Central memory CD8-positive, alpha-beta T cell (primary cell): Measurements from ENCODE around the gene TREH.

Experiments used
- ATAC-seq: fragments of 150-1000 bp; cut with Tn5 transposase; replicated peaks from 2 replicates; pipeline ENCODE4 v1.10.0; 2022; ENCODE audit warnings: mild to moderate bottlenecking, moderate FRiP score, moderate number of reproducible peaks; ENCODE audit not compliant: poor library complexity, severe bottlenecking; ENCODE audit errors: extremely low read depth
- DNase-seq, 2 donors: peaks; one replicate each; pipeline ENCODE4 v3.0.0; 2021; ENCODE audit warnings: low spot score in 2 of 2
- H3K27ac Mint-ChIP-seq: one replicate; pipeline ENCODE4 v1.8.0; 2022; ENCODE audit warnings: low read depth, mild to moderate bottlenecking, moderate library complexity, mixed read lengths
- H3K27me3 Mint-ChIP-seq: one replicate; pipeline ENCODE4 v1.8.0; 2022; ENCODE audit warnings: mixed read lengths
- H3K36me3 Mint-ChIP-seq: one replicate; pipeline ENCODE4 v1.8.0; 2022; ENCODE audit warnings: mild to moderate bottlenecking, moderate library complexity, mixed read lengths; ENCODE audit not compliant: insufficient read depth
- H3K4me1 Mint-ChIP-seq: one replicate; pipeline ENCODE4 v1.8.0; 2022; ENCODE audit warnings: mixed read lengths
- H3K4me3 Mint-ChIP-seq: one replicate; pipeline ENCODE4 v1.8.0; 2022; ENCODE audit warnings: mild to moderate bottlenecking, moderate library complexity, mixed read lengths
- H3K9me3 Mint-ChIP-seq: one replicate; pipeline ENCODE4 v1.8.0; 2022; ENCODE audit warnings: mixed read lengths

TREH gene

DNA sequence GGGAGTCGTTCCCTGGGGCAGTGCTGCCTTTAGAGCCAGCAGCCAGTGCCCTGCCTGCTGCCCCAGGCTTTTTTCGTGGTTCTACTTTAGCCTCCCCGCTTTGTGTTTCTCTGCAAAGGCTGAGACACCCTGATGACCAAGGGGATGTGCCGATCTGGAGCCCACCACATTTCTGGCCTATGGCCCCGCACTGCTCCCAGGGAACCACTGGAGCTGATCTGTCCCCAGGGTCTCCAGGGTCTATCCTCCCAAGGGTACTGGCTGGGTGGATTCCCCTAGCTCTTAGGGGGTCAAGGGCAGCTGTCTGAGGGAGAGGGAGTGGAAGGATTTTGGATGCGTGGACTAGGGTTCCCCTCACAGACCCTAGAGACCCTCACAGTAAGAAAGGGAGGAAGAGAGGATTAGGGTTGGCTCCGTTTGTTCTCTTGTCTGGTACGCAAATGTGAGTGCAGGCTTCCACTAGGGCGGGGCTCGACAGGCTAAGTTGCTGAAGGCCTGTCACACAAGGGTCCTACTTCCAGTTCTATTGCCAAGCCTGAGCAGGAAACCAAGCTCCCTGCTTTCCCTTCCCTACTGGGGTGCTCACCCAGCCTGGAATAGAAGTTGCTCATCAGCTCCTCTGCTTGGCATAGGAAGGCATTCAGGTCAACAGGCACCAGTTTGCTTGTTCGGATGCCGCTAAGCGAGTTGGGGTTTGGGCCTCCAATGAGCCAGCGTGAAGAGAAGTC is 19.3 kb downstream of the TREH start:
- H3K27me3 Mint-ChIP-seq, result no peaks in the 10 kb centered on the region
- H3K36me3 Mint-ChIP-seq, result no peaks in the 10 kb centered on the region
- peaks cover 6% of the 10 kb centered on the region for H3K4me1 Mint-ChIP-seq
- no peak overlapping the region for H3K4me3 Mint-ChIP-seq
- no peak overlapping the region for H3K27ac Mint-ChIP-seq
- no peak for ATAC-seq
- H3K9me3 Mint-ChIP-seq, result no peaks in the 10 kb centered on the region
- DNase-seq, result no peak

- H3K4me3 Mint-ChIP-seq, result no peak overlapping the region
- peak; percentile 97 for ATAC-seq
- H3K27ac Mint-ChIP-seq, result no peak overlapping the region
- no peaks in the 10 kb centered on the region for H3K27me3 Mint-ChIP-seq
- H3K9me3 Mint-ChIP-seq, result no peaks in the 10 kb centered on the region
- no peaks in the 10 kb centered on the region for H3K36me3 Mint-ChIP-seq
- H3K4me1 Mint-ChIP-seq, result peaks cover 6% of the 10 kb centered on the region
- DNase-seq, result peak; percentile 83 to 88
Measured at GRCh38 chr11:118659314-118659952, 20.0 kb downstream of the TREH start.

DNA sequence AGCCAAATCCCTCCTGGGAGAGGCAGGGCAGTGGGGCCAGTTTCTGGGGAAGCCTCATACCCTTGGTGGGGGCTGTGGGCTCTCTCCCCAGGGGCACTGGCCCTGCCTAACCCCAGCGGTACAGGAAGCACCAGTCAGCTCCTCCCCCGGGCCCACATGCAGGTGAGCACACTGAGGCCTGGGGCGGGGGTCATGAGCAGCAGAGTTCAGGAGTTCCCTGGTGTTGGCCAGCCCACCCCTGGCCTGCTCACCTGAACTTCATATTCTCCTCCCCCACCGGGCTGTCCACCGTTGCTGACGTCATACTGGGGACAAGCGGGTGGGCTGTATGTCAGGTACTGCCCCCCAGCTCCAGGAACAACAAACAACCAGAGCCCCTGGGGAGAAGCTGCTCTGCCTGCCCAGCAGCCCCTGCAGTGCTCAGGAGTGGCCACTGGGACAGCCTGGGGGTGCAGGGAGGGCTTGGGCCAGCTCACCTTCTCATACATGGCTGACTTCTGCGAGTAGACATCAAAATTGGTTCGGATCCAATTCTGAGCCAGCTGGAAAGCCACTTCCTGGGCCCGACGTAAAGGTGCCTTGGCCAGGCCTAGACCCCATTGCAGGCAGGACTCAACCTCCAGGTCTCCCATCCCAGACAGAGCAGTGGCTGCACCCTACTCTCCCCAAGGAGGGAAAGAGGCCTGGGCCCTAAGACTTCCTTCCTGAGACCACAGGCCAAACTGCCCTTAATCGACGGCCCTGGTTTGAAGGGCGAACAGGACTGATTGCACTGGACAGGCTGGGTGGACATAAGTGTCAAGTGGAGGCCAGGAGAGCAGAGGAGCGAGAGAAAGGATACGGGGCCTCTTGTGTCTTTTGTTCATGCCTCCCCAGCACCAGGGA is 20.8 kb downstream of the TREH start:
- Mint-ChIP-seq H3K27ac (no peak overlapping the region), H3K4me1 (peaks cover 6% of the 10 kb centered on the region), H3K36me3 (no peaks in the 10 kb centered on the region), H3K9me3 (no peaks in the 10 kb centered on the region), H3K27me3 (no peaks in the 10 kb centered on the region), H3K4me3 (no peak overlapping the region)
- no peak for ATAC-seq
- DNase-seq, result no peak

DNA sequence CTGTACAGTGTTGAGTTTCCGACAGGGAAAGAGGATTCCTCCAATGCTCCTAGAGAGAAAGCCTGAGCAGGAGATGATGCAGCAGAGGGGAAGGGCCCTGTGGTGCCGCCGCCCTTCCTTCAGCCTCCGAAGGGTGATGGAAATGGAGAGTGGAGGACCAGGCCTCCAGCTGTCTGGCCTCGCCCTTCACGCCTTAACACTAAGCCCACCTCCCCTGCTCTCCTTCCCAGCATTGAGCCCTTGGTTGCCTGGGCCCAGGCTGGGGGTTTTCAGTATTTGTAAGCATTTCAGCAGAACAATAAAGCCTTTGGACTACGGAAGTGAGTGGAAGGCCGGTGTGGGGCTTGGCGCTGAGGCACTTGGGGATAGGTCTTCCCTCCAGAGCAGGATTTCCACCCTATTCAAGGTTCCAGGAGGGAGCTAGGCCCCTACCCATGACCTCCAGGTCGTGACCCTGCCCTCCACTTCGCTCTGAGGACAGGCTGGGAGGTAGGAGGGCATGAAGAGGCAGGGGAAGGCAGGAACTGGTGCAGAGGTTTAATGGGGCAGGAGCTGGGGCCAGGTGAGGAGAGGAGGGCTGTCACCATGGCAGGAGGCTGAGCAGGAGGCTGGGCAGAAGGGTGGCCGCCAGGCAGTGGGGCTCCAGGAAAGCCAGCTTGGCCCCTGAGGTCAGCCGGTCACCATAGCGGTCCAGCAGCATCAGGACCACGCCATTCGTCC is 21.6 kb downstream of the TREH start:
- DNase-seq (no peak), ATAC-seq (no peak)
- H3K4me1 Mint-ChIP-seq, result peaks cover 7% of the 10 kb centered on the region
- H3K27ac Mint-ChIP-seq, result no peak overlapping the region
- no peaks in the 10 kb centered on the region for H3K36me3 Mint-ChIP-seq
- H3K9me3 Mint-ChIP-seq, result no peaks in the 10 kb centered on the region
- no peak overlapping the region for H3K4me3 Mint-ChIP-seq
- H3K27me3 Mint-ChIP-seq, result no peaks in the 10 kb centered on the region

DNA sequence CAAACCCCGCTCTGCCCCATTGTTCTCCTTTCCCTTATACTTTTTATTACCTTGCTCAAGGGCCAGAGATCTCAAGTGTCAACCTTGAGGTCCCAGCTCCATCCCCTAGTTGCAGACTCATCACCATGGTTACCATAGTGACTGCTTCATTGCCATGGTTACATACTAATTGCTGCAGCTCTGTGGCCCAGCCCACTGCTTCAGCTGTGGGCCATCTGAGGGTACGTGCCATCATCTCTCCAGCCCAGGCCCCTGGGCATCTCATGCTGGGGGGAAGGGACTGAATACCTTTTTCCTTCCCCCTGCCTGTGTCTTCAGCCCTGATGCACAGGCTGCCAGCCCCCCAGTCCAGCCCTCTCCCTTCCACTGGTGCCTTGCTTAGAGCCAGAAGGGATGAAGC is 22.2 kb downstream of the TREH start:
- DNase-seq (no peak), ATAC-seq (no peak)
- Mint-ChIP-seq H3K4me1 (peaks cover 13% of the 10 kb centered on the region), H3K4me3 (no peak overlapping the region), H3K9me3 (no peaks in the 10 kb centered on the region), H3K27ac (no peak overlapping the region), H3K36me3 (no peaks in the 10 kb centered on the region), H3K27me3 (no peaks in the 10 kb centered on the region)

DNA sequence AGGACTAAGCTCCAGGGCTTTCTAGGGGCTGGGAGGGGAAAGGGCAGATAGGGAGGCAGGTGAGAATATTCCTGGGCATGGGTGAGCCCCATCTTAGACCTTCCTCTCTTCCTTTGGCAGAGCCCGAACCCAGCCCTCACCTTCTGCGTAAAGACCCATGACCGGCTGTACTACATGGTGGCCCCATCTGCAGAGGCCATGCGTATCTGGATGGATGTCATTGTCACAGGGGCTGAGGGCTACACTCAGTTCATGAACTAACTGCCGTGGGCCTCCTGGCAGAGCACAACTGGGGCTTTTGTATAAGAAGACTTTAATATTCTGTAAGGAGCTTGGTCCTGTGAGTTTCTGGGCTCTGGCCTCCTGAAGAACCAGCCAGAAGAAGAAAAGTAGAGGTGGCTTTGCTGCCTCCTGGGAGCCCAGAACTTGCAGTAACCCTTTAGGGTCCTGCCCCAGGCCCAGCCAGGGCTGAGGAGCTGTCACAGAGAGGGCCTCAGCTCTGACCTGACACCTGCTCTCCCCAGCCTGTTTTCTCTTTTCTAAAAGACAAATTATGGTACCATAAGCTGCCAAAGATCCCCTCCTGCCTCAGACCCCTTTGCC is 22.8 kb downstream of the TREH start:
- H3K9me3 Mint-ChIP-seq, result no peaks in the 10 kb centered on the region
- no peak for DNase-seq
- no peaks in the 10 kb centered on the region for H3K27me3 Mint-ChIP-seq
- peaks cover 14% of the 10 kb centered on the region for H3K4me1 Mint-ChIP-seq
- no peaks in the 10 kb centered on the region for H3K36me3 Mint-ChIP-seq
- no peak overlapping the region for H3K4me3 Mint-ChIP-seq
- no peak for ATAC-seq
- no peak overlapping the region for H3K27ac Mint-ChIP-seq

DNA sequence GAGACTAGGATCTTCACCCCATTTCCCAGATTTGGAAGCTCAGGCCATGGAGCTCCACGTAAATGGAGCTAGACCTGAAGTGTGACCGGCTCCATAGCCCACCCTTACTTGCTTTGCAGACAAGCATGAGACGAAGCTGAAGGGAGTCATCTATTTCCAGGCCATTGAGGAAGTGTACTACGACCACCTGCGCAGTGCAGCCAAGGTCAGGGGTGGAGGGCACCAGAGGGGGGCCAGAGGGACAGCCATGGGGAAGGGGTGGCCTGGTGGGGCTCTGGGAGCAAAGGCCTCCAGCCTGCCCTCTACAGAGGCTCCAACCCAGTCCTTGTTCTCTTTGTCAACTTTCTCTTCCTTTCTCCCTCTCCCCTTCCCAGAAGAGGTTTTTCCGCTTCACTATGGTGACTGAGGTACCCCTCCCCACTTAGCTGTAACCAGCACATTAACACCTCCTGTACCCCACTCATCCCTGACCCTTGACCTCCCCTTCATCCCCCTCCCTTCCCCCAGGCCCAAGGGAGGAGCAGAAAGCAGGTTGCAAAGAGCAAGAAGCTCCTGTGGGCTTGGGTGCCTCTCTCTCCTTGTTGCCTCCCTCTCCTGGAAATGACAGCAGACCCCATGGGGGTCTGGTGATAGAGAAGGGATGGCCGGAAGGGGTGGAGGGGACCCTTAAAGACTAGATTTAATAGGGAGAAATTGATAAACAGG is 23.8 kb downstream of the TREH start:
- ATAC-seq (no peak), DNase-seq (no peak)
- H3K27me3 Mint-ChIP-seq, result no peaks in the 10 kb centered on the region
- H3K36me3 Mint-ChIP-seq, result no peaks in the 10 kb centered on the region
- peaks cover 14% of the 10 kb centered on the region for H3K4me1 Mint-ChIP-seq
- no peaks in the 10 kb centered on the region for H3K9me3 Mint-ChIP-seq
- no peak overlapping the region for H3K27ac Mint-ChIP-seq
- H3K4me3 Mint-ChIP-seq, result no peak overlapping the region

- Mint-ChIP-seq H3K27me3 (no peaks in the 10 kb centered on the region), H3K4me3 (no peak overlapping the region), H3K36me3 (no peaks in the 10 kb centered on the region), H3K4me1 (peaks cover 8% of the 10 kb centered on the region), H3K9me3 (no peaks in the 10 kb centered on the region), H3K27ac (no peak overlapping the region)
- ATAC-seq, result no peak
- DNase-seq, result no peak
Measured at GRCh38 chr11:118653684-118654390, 25.6 kb downstream of the TREH start.

DNA sequence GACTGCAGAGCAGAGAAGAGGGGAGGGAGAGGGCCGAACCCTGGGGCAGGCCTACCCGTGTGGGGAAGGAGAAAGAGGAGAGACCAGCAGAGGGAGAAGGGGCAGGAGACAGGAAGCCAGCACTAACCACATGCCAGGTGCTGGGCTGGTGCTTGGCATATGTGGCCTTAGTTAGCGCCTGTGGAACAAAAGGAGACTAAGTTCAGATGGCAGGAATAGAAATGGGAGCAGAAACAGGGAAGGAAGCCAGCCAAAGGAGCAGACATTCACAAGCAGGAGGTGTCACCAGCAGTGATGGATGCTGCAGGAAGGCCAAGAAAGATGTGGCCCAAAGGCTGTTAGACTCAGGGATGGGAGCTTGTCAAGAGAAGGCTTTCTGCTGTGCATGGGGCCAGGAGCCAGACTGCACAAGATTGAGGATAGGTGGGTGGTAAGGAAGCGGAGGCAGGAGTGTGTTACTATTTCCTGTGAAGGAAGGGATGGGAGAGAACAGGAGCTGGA is 26.7 kb downstream of the TREH start:
- Mint-ChIP-seq H3K4me1 (peaks cover 8% of the 10 kb centered on the region), H3K4me3 (no peak overlapping the region), H3K27ac (peak overlapping the region; percentile 19), H3K9me3 (no peaks in the 10 kb centered on the region), H3K27me3 (no peaks in the 10 kb centered on the region), H3K36me3 (no peaks in the 10 kb centered on the region)
- DNase-seq, result no peak
- ATAC-seq, result no peak

- H3K9me3 Mint-ChIP-seq, result no peaks in the 10 kb centered on the region
- ATAC-seq, result no peak
- peak overlapping the region; percentile 19 for H3K27ac Mint-ChIP-seq
- no peaks in the 10 kb centered on the region for H3K36me3 Mint-ChIP-seq
- H3K4me3 Mint-ChIP-seq, result no peak overlapping the region
- H3K27me3 Mint-ChIP-seq, result no peaks in the 10 kb centered on the region
- DNase-seq, result no peak
- peaks cover 8% of the 10 kb centered on the region for H3K4me1 Mint-ChIP-seq
Measured at GRCh38 chr11:118651820-118652219, 27.6 kb downstream of the TREH start.

DNA sequence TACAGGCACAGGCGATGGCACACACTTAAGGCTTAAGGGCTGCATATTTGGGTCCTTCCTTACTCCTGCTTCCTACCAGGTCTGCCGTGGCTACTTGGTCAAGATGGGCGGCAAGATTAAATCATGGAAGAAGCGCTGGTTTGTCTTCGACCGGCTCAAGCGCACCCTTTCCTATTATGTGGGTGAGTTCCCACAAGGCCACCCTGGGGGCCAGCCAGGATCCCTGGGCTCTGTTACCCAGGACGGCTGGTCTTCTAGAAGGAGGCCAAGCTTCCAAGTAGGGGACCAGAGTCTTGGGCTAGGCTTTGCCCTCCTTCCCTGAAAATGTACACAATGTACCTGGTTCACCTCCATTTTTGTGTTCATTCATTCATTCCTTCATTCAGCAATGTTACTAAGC is 29.1 kb downstream of the TREH start:
- DNase-seq (no peak), ATAC-seq (no peak)
- Mint-ChIP-seq H3K4me1 (peaks cover 8% of the 10 kb centered on the region), H3K27ac (no peak overlapping the region), H3K9me3 (no peaks in the 10 kb centered on the region), H3K27me3 (no peaks in the 10 kb centered on the region), H3K4me3 (no peak overlapping the region), H3K36me3 (peaks cover 1% of the 10 kb centered on the region)
